ENCODE results near the gene ZNF519. TPM values are rescaled to one million over a fixed set of nuclear protein-coding genes. Genes with fewer than 3 reads are reported as not detected.

The ZNF519 gene
- polyA plus RNA-seq, 1 donor (not counting 4 experiments of a cell fraction or from before 2014, with no cell fraction given) = 3.6 TPM

DNA sequence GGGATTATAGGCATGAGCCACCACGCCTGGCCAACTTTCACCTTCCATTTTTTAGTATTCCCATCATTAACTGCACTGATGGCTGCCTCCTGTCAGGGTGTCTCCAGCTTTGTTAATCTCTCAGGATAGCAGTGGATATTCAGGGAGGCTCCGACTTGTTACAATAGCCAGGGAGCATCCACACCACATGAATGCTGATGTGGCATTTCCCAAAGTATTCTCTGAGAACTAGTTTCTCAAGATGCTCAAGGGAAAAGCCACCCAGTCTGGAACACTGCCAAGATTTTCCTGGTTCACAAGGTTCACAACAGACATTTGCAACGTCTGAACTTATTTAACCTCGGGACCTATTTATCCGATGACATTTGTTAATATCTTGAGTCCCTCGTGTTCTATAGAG is 33.8 kb downstream of the ZNF519 start:
- no peak overlapping the region for H3K4me2 ChIP-seq (ENCODE audit: control insufficient read depth, extremely low read depth, insufficient read depth, low read depth, low read length)
- H3K4me3 ChIP-seq (ENCODE audit: control insufficient read depth in 2 of 3, extremely low read depth in 1 of 3, insufficient read depth in 2 of 3, low read depth in 1 of 3, low read length in 3 of 3) = no peak overlapping the region
- no peak for DNase-seq (ENCODE audit: low read depth, low spot score)
- no peaks in the 10 kb centered on the region for H3K79me2 ChIP-seq (ENCODE audit: control insufficient read depth, insufficient read depth, low read length)
- no peaks in the 10 kb centered on the region for H3K4me1 ChIP-seq (ENCODE audit: control insufficient read depth, extremely low read depth, insufficient read depth, low read length)
- no peak overlapping the region for H2AFZ ChIP-seq (ENCODE audit: control insufficient read depth, low read length)
- H3K27me3 ChIP-seq (ENCODE audit: control insufficient read depth, extremely low read depth, insufficient read depth, low read length) = no peaks in the 10 kb centered on the region
- H3K27ac ChIP-seq (ENCODE audit: control insufficient read depth, insufficient read depth, low read length) = no peak overlapping the region
- no peak for TF ChIP-seq EZH2 (IDR thresholded peaks at IDR 0.05; ENCODE audit: low read length)
- TF ChIP-seq, protein P1, sequence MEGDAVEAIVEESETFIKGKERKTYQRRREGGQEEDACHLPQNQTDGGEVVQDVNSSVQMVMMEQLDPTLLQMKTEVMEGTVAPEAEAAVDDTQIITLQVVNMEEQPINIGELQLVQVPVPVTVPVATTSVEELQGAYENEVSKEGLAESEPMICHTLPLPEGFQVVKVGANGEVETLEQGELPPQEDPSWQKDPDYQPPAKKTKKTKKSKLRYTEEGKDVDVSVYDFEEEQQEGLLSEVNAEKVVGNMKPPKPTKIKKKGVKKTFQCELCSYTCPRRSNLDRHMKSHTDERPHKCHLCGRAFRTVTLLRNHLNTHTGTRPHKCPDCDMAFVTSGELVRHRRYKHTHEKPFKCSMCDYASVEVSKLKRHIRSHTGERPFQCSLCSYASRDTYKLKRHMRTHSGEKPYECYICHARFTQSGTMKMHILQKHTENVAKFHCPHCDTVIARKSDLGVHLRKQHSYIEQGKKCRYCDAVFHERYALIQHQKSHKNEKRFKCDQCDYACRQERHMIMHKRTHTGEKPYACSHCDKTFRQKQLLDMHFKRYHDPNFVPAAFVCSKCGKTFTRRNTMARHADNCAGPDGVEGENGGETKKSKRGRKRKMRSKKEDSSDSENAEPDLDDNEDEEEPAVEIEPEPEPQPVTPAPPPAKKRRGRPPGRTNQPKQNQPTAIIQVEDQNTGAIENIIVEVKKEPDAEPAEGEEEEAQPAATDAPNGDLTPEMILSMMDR (optimal IDR thresholded peaks at IDR 0.05 in 1 of 3, IDR thresholded peaks at IDR 0.05 in 1 of 3, conservative IDR thresholded peaks at IDR 0.05 in 1 of 3; ENCODE audit: extremely low read depth in 1 of 3, insufficient read depth in 2 of 3, low read length in 3 of 3) = no peak
- no peaks in the 10 kb centered on the region for H3K9me1 ChIP-seq (ENCODE audit: control insufficient read depth, extremely low read depth, insufficient read depth, low read length)
- no peaks in the 10 kb centered on the region for H3K9me3 ChIP-seq (ENCODE audit: control insufficient read depth, low read depth, low read length)
- H3K36me3 ChIP-seq (ENCODE audit: control insufficient read depth in 2 of 2, extremely low read depth in 1 of 2, insufficient read depth in 2 of 2, low read length in 2 of 2) = no peaks in the 10 kb centered on the region
- no peaks in the 10 kb centered on the region for H4K20me1 ChIP-seq (ENCODE audit: control insufficient read depth, extremely low read depth, insufficient read depth, low read length)
- FAIRE-seq = no peak
- dilution Hi-C loops (cut with MboI; ENCODE audit: extremely low pct_ligation_motif_present, low sequenced_read_pairs) = no loop called here
- no peak overlapping the region for H3K9ac ChIP-seq (ENCODE audit: control insufficient read depth, extremely low read depth, insufficient read depth, low read length)

DNA sequence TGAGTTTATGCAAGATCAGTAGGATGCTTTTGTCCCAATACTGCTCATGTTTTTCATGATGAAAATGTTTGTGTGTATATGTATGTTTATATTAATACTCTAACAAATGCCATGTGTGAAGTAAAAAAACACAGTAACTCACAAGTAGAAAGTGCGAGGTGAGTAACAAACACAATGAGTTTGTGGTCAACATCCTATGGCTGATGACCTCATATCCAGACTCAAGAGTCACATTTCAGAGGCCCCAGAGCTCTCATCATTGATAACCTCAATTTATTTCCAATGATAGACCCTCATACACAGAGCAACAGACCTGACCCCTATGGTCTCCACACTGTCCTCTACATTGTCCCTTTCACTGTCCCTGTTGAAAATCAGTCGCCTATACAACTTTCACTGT is 34.5 kb downstream of the ZNF519 start:
- TF ChIP-seq EZH2 (IDR thresholded peaks at IDR 0.05; ENCODE audit: low read length) = no peak
- TF ChIP-seq, protein P1 (optimal IDR thresholded peaks at IDR 0.05 in 1 of 3, IDR thresholded peaks at IDR 0.05 in 1 of 3, conservative IDR thresholded peaks at IDR 0.05 in 1 of 3; ENCODE audit: extremely low read depth in 1 of 3, insufficient read depth in 2 of 3, low read length in 3 of 3) = no peak
- Histone ChIP-seq H3K9ac (ENCODE audit: control insufficient read depth, extremely low read depth, insufficient read depth, low read length) (no peak overlapping the region), H3K9me1 (ENCODE audit: control insufficient read depth, extremely low read depth, insufficient read depth, low read length) (no peaks in the 10 kb centered on the region), H3K27me3 (ENCODE audit: control insufficient read depth, extremely low read depth, insufficient read depth, low read length) (no peaks in the 10 kb centered on the region), H3K4me1 (ENCODE audit: control insufficient read depth, extremely low read depth, insufficient read depth, low read length) (no peaks in the 10 kb centered on the region), H3K27ac (ENCODE audit: control insufficient read depth, insufficient read depth, low read length) (no peak overlapping the region), H3K79me2 (ENCODE audit: control insufficient read depth, insufficient read depth, low read length) (no peaks in the 10 kb centered on the region), H3K4me3 (ENCODE audit: control insufficient read depth in 2 of 3, extremely low read depth in 1 of 3, insufficient read depth in 2 of 3, low read depth in 1 of 3, low read length in 3 of 3) (no peak overlapping the region), H3K4me2 (ENCODE audit: control insufficient read depth, extremely low read depth, insufficient read depth, low read depth, low read length) (no peak overlapping the region), H3K9me3 (ENCODE audit: control insufficient read depth, low read depth, low read length) (no peaks in the 10 kb centered on the region), H3K36me3 (ENCODE audit: control insufficient read depth in 2 of 2, extremely low read depth in 1 of 2, insufficient read depth in 2 of 2, low read length in 2 of 2) (no peaks in the 10 kb centered on the region), H4K20me1 (ENCODE audit: control insufficient read depth, extremely low read depth, insufficient read depth, low read length) (no peaks in the 10 kb centered on the region), H2AFZ (ENCODE audit: control insufficient read depth, low read length) (no peak overlapping the region)
- no peak for FAIRE-seq
- dilution Hi-C loops (cut with MboI; ENCODE audit: extremely low pct_ligation_motif_present, low sequenced_read_pairs) = no loop called here
- no peak for DNase-seq (ENCODE audit: low read depth, low spot score)
